ENCODE measurements around the gene GTF3C2. TPM values are rescaled to one million over a fixed set of nuclear protein-coding genes. Genes with fewer than 3 reads are reported as not detected.

The GTF3C2 gene
- total and polyA plus RNA-seq, 10 of the 15 experiments (the other 5 are each of a cell fraction or from before 2014, with no cell fraction given) = 45.9 to 105 (median 80.3) TPM

DNA sequence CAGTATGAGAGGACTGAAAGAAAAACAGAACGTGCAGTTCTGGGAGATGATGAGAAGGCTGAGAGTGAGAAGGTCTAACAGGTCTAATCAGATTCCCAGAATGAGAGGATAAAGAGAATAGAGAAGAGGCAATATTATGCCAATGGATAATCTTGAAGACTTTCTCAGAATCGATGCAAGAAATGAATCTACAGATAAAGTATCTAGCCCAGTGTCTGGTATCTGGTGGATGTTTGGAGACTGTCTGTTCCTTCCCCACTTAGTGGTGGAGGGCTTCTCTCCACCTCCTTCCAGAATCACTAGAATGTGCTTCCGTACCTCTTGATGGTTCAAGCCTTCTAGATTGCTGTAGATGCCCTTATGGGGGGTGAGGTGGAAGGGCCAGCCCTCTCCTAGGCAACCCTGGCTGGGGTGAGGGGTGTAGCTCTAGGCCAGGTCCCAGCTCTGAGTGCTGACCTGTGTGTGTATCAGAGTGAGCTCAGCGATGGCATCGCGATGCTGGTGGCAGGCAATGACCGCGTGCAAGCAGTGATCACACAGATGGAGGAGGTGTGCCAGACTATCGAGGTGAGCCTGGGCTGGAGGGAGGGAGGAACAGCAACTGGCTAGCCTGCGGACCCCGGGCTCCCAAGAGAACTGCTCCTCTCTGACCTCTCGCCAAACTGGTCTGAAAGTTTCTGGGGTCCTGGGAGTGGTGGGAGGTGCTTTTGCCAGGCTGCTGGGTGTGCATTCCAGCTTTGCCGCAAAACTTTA lies 51.9 kb downstream of the GTF3C2 start (continued):
- no peak for TF ChIP-seq NBN (IDR thresholded peaks at IDR 0.05)
- no peak for TF ChIP-seq SPI1 (IDR thresholded peaks at IDR 0.05; ENCODE audit: borderline replicate concordance, insufficient read depth, low read depth, low read length)
- TF ChIP-seq KLF5 (IDR thresholded peaks at IDR 0.05; ENCODE audit: partially characterized antibody) = no peak
- no peak for TF ChIP-seq ELK1 (IDR thresholded peaks at IDR 0.05; ENCODE audit: low read depth, low read length)
- no peak for TF ChIP-seq PKNOX1 (IDR thresholded peaks at IDR 0.05)
- no peak for TF ChIP-seq REST (IDR thresholded peaks at IDR 0.05; ENCODE audit: low read depth, low read length)
- TF ChIP-seq MTA2 (IDR thresholded peaks at IDR 0.05; ENCODE audit: low read depth) = no peak

All from GM12878 (cell line).